Lower lobe of right lung (tissue), 2 donors: Measurements from ENCODE around the gene NR1I3. TPM values are rescaled to one million over a fixed set of nuclear protein-coding genes. Genes with fewer than 3 reads are reported as not detected.

Source experiments
- ATAC-seq, 2 donors: fragments of 200-7000 bp; cut with Tn5 transposase; one replicate each; pipeline ENCODE4 v1.9.1; 2020 to 2022; ENCODE audit warnings: mild to moderate bottlenecking in 2 of 2, moderate library complexity in 2 of 2
- DNase-seq: peaks from one replicate; pipeline ENCODE4 v3.0.0-alpha.2; 2020
- H3K27ac ChIP-seq: fragments of 200-600 bp; one replicate; pipeline ENCODE4 v1.8.0; 2022
- H3K27me3 ChIP-seq: fragments of 200-600 bp; one replicate; pipeline ENCODE4 v1.8.0; 2022; ENCODE audit warnings: low read depth
- H3K36me3 ChIP-seq: fragments of 200-600 bp; one replicate; pipeline ENCODE4 v1.8.0; 2022; ENCODE audit warnings: mild to moderate bottlenecking
- H3K4me1 ChIP-seq: fragments of 200-600 bp; one replicate; pipeline ENCODE4 v1.8.0; 2022
- H3K4me3 ChIP-seq: fragments of 200-600 bp; one replicate; pipeline ENCODE4 v1.8.0; 2022; ENCODE audit warnings: mild to moderate bottlenecking
- H3K9me3 ChIP-seq: fragments of 200-600 bp; one replicate; pipeline ENCODE4 v1.8.0; 2022
- intact Hi-C: fragments of 100-400 bp; cut with DNase I; formaldehyde crosslinking; loops from one replicate; pipeline ENCODE4 v1.11.0; 2022
- total RNA-seq: library from RNA; stranded (reverse); fragmentation: NEBNext Ultra II Directional; extraction: Animal tissue kit (Norgen Biotek cat#: 25700); gene quantifications from one replicate; pipeline ENCODE4 v1.2.1, GENCODE V29; 2021
- TF ChIP-seq, protein P1 (sequence below): fragments of 200-600 bp; IDR thresholded peaks from one replicate; pipeline ENCODE4 v1.8.0; 2022; ENCODE audit warnings: antibody characterized with exemption, mild to moderate bottlenecking
- donor health status: DM: no; HTN: yes; CAD: no; lungs with severe emphysema.

Gene NR1I3
- total RNA-seq, 1 donor from 2014 or later: not detected

DNA sequence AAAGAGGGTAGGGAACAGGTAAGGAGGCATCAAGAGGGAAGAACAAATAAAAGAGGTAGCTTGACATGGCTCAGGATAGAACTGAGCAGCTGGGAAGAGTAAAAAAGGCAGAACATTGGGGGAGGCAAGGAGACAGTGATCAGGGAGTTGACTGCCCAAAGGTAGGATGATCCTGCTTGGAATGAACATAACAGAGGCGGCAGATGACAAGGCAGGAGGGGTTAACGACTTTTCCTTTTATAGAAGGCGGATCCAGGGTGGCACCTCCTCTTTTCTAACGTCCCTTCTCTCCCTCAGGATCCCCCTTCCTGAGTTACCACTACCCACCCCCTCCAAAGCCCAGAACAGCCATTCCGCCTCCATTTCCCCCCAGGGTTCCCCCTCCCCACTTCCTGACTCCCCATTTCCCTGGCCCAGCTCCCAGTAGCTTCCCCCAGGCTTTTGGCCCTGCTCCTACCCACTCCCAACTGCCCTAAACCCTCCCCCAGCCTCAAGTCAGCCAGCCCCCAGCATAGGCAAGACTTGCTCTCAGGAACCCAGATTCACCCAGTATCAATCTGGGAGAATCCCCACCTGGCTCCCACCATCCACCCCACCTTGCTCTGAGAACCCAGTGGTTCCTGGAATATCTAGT is 38.4 kb downstream of the NR1I3 start:
- Histone ChIP-seq H3K4me1 (peaks cover 91% of the 10 kb centered on the region), H3K4me3 (no peak overlapping the region), H3K27me3 (no peaks in the 10 kb centered on the region), H3K36me3 (peaks cover 13% of the 10 kb centered on the region), H3K27ac (peak overlapping the region; percentile 93), H3K9me3 (no peaks in the 10 kb centered on the region)
- intact Hi-C loops: no loop called here
- DNase-seq: no peak
- ATAC-seq: no peak
- TF ChIP-seq, protein P1, sequence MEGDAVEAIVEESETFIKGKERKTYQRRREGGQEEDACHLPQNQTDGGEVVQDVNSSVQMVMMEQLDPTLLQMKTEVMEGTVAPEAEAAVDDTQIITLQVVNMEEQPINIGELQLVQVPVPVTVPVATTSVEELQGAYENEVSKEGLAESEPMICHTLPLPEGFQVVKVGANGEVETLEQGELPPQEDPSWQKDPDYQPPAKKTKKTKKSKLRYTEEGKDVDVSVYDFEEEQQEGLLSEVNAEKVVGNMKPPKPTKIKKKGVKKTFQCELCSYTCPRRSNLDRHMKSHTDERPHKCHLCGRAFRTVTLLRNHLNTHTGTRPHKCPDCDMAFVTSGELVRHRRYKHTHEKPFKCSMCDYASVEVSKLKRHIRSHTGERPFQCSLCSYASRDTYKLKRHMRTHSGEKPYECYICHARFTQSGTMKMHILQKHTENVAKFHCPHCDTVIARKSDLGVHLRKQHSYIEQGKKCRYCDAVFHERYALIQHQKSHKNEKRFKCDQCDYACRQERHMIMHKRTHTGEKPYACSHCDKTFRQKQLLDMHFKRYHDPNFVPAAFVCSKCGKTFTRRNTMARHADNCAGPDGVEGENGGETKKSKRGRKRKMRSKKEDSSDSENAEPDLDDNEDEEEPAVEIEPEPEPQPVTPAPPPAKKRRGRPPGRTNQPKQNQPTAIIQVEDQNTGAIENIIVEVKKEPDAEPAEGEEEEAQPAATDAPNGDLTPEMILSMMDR: no peak

DNA sequence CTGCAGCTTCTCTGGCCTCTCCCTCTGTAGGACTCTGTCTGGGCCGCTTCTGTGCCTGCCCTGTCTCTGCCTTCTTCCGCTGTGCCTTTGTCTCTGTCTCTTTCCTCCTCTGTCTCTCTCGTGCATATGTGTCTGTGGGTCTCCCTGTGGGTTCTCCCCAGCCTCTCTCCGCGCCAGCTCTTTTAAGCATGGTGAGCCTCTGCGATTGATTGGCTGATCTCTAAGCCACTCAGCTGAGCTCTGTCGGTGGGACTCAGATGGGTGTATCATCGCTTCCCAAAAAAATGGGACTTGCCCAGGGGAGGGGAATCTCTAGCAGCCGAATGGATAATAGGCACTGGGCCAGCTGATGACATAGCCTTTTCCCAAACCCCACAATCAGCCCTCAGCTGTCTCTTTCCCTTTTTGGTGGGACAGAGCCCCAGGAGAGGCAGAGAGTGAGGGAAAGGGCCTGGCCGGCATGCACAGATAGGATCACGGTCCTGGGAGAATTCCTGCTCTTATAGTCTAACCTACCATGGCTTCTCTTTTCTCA is 39.0 kb downstream of the NR1I3 start, which contains the start of gene ADAMTS4:
Gene ADAMTS4 (minus strand): TSS at position 158 of the 535 bp plus-strand sequence. CDS start 427 bp downstream, outside the sequence.
- H3K4me3 ChIP-seq: peak within 1 kb of the TSS; percentile 40
- peak within 1 kb of the TSS; percentile 93 for H3K27ac ChIP-seq
- ATAC-seq (no peak), DNase-seq (no peak)
- H3K9me3 ChIP-seq: no peaks in the 10 kb centered on the region
- TF ChIP-seq, protein P1: no peak
- no peaks in the 10 kb centered on the region for H3K27me3 ChIP-seq
- intact Hi-C loops: no loop called here
- peaks cover 91% of the 10 kb centered on the region for H3K4me1 ChIP-seq
- peaks cover 7% of the 10 kb centered on the region for H3K36me3 ChIP-seq

DNA sequence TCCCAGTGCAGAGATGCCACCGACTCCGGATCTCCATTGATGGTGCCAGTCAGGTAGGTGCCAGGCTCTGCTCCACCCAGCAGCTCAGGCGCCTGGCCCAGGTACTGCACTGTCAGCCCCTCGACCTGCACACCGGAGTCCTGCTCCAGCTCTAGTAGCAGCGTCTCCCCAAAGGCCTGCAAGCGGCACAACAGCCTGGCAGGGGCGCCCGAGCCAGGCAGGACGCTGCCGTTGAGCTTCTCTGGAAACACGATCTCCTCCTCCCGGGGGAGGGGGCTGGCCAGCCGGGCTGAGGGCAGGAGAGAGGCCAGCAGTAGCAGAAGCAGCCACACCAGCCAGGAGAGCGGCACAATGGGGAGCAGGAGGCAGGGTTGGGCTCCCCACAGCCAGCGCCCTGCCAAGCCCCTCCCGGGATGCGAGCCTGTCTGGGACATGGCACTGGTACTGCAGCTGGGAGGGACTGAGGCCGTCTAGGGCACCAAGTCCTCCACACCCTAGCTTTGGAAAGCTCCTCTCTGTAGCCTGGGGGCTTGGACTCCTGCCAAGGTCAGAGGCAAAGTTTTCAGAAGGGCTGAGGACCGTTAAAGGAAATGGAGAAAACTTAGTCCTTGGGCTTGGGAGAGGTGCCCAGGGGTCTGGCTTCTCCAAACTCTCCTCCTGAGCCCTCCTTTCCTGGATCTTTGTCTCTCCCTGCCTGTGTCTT is 39.7 kb downstream of the NR1I3 start:
- ATAC-seq: no peak
- Histone ChIP-seq H3K9me3 (no peaks in the 10 kb centered on the region), H3K4me3 (peak overlapping the region; percentile 40), H3K27me3 (no peaks in the 10 kb centered on the region), H3K4me1 (peaks cover 88% of the 10 kb centered on the region), H3K27ac (peak overlapping the region; percentile 93), H3K36me3 (peaks cover under 1% of the 10 kb centered on the region)
- TF ChIP-seq, protein P1: no peak
- DNase-seq: no peak
- intact Hi-C loops: no loop called here

DNA sequence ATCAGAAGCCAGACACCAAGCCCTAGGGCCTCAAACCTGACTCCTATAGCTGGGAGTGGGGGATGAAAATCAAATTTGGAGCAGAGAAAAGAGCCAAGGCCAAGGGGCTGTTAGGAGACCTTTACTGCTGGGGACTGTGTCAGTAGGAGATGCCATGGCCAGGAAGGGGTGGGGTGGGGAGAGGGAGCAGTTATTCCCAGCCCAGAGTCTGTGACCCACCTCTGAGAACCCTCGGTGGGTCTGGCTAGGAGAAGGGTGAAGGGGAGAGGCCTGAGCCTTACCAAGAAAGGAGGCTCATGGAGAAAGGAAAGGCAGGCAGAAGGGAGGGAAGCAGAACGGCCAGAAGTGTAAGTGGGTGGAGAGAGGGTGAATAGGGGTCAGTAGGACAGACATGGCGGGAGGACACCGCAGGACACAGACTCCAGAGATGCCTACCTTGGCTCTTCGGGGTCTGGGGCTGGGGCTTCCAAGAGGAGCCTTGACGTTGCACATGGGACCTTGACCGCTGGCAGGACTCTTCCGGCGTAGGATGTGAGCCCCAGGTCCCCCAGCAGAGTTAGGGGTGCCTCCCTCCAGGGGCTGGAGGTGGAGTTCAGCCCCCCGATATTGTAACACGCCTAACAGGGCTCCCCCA is 40.3 kb downstream of the NR1I3 start:
- peak overlapping the region; percentile 93 for H3K27ac ChIP-seq
- DNase-seq (no peak), ATAC-seq (no peak)
- H3K27me3 ChIP-seq: no peaks in the 10 kb centered on the region
- peaks cover 87% of the 10 kb centered on the region for H3K4me1 ChIP-seq
- H3K4me3 ChIP-seq: peak overlapping the region; percentile 40
- intact Hi-C loops: no loop called here
- no peaks in the 10 kb centered on the region for H3K36me3 ChIP-seq
- TF ChIP-seq, protein P1: no peak
- H3K9me3 ChIP-seq: no peaks in the 10 kb centered on the region
